Measurements from ENCODE around the gene ECHS1. TPM values are rescaled to one million over a fixed set of nuclear protein-coding genes. Genes with fewer than 3 reads are reported as not detected.

ECHS1 gene
- total and polyA plus RNA-seq, 2 experiments from 2014 or later, result 82.2 to 150 TPM

- no peak for TF ChIP-seq EZH2 (IDR thresholded peaks at IDR 0.05; ENCODE audit: insufficient read depth, poor library complexity, severe bottlenecking)
- no peak for TF ChIP-seq EZH2phosphoT487 (IDR thresholded peaks at IDR 0.05; ENCODE audit: insufficient read depth, low read depth)
- in situ Hi-C loops (cut with MboI), result no loop called here
- no peak overlapping the region for H2AFZ ChIP-seq
- 20 to 26% methylated on average over 24 to 26 of the region's 28 CpGs for WGBS, 2 experiments (ENCODE audit: low coverage in 1 of 2, low lambda C conversion rate in 2 of 2, missing lambda C conversion rate in 2 of 2)
- no peaks in the 10 kb centered on the region for H3K36me3 ChIP-seq (ENCODE audit: low read depth)
- H3K27me3 ChIP-seq (replicated peaks; ENCODE audit: insufficient read depth), result peaks cover 43% of the 10 kb centered on the region
- H3K4me2 ChIP-seq (ENCODE audit: unreplicated experiment), result no peak overlapping the region
- no peaks in the 10 kb centered on the region for H3K9me3 ChIP-seq (ENCODE audit: low read depth)
- no peaks in the 10 kb centered on the region for H4K20me1 ChIP-seq (ENCODE audit: insufficient read depth)
- H3F3A ChIP-seq (ENCODE audit: insufficient read depth), result peaks cover 3% of the 10 kb centered on the region; the same call in 1 of the 2 replicates
- H3K79me2 ChIP-seq (ENCODE audit: insufficient read depth), result no peaks in the 10 kb centered on the region
- no peak overlapping the region for H3K4me3 ChIP-seq
- peaks cover 5% of the 10 kb centered on the region; the same call in 1 of the 2 replicates for H3K4me1 ChIP-seq (ENCODE audit: insufficient read depth)
- no peaks in the 10 kb centered on the region for H3K9me2 ChIP-seq (ENCODE audit: insufficient read depth)
- no peak overlapping the region for H3K27ac ChIP-seq
- no peak overlapping the region for H3K9ac ChIP-seq
- peak; percentile 32 for DNase-seq
Observed at GRCh38 chr10:133326745-133327650, 46.2 kb downstream of the ECHS1 start.

DNA sequence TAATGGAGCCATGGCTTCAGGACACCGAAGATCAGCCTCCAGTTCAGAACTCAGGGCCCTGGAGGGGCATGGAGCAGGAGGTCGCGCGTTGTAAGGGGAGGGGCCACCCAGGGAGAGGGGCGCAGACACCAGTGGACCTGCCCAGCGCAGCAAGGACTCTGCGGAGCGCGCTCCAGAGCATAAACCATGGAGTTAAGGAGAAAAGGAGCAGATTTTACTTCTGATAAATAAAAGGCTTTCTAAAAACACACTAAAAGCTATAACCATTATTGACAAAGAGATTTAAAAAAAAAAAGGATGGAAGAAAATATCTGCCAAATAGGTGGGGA, 47.0 kb downstream of the ECHS1 start:
- Histone ChIP-seq H3K9ac (no peak overlapping the region), H3K9me3 (ENCODE audit: low read depth) (no peaks in the 10 kb centered on the region), H3K36me3 (ENCODE audit: low read depth) (no peaks in the 10 kb centered on the region), H3K27ac (no peak overlapping the region), H3K4me1 (ENCODE audit: insufficient read depth) (peaks cover 5% of the 10 kb centered on the region; the same call in 1 of the 2 replicates), H3K9me2 (ENCODE audit: insufficient read depth) (no peaks in the 10 kb centered on the region), H3K79me2 (ENCODE audit: insufficient read depth) (no peaks in the 10 kb centered on the region), H3K27me3 (replicated peaks; ENCODE audit: insufficient read depth) (peaks cover 35% of the 10 kb centered on the region), H3K4me3 (peak overlapping the region; percentile 51; the same call in 1 of the 2 replicates), H4K20me1 (ENCODE audit: insufficient read depth) (no peaks in the 10 kb centered on the region), H2AFZ (peak overlapping the region; percentile 65; the same call in 1 of the 2 replicates), H3K4me2 (ENCODE audit: unreplicated experiment) (no peak overlapping the region), H3F3A (ENCODE audit: insufficient read depth) (peaks cover 3% of the 10 kb centered on the region; the same call in 1 of the 2 replicates)
- no peak for DNase-seq
- in situ Hi-C loops (cut with MboI), result no loop called here
- TF ChIP-seq EZH2 (IDR thresholded peaks at IDR 0.05; ENCODE audit: insufficient read depth, poor library complexity, severe bottlenecking) (peak; percentile 94), EZH2phosphoT487 (IDR thresholded peaks at IDR 0.05; ENCODE audit: insufficient read depth, low read depth) (peak; percentile 78; the same call in 1 of the 2 replicates)
- 21 to 22% methylated on average over 9 of the region's 9 CpGs for WGBS, 2 experiments (ENCODE audit: low coverage in 1 of 2, low lambda C conversion rate in 2 of 2, missing lambda C conversion rate in 2 of 2)

DNA sequence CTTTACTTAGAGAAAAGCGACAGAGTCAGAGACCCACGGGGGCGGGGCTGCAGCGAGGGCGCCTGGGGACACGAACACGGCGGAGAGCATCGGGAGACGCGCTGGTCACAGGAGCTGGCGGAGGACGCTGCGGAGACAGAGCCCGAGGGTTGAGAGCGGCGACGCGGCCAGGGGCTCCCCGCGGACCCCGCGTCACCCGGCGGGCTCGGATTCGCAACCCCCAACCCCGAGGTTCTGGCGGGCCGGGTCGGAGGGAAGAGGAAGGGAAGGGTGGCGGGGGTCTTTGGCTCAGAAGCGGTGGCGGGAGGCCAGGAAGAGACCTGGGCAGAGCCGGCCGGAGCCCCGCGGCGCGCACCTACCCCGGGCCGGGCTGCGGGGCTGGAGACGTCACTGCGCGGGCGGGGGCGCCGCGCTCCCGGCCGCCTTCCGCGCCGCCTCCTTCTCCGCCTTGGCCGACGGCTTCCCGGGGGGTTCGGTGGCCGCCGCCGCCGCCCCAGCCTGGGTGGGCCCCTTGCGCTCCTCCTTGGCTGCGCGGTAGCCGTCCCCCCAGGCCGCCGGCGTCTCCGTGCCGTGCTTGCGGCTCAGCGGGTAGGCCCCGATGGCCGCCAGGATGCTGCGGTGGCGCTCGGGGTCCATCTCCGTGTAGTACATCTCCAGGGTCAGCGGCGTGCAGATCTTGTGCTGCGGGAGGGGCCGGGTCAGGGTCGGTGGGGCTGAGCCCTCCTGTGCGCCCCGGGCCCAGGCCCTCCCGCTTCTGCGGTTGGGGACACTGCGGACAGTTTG, 47.5 kb downstream of the ECHS1 start:
- H2AFZ ChIP-seq, result peak overlapping the region; percentile 65
- H3K4me1 ChIP-seq (ENCODE audit: insufficient read depth), result peaks cover 5% of the 10 kb centered on the region; the same call in 1 of the 2 replicates
- 0 out of 2 replicates have a peak, but pooled peaks have one; percentile 57 for TF ChIP-seq EZH2phosphoT487 (IDR thresholded peaks at IDR 0.05; ENCODE audit: insufficient read depth, low read depth)
- no peak for TF ChIP-seq EZH2 (IDR thresholded peaks at IDR 0.05; ENCODE audit: insufficient read depth, poor library complexity, severe bottlenecking)
- peak; percentile 45 for DNase-seq
- H3F3A ChIP-seq (ENCODE audit: insufficient read depth), result peaks cover 3% of the 10 kb centered on the region; the same call in 1 of the 2 replicates
- no peak overlapping the region for H3K9ac ChIP-seq
- H3K36me3 ChIP-seq (ENCODE audit: low read depth), result no peaks in the 10 kb centered on the region
- no peaks in the 10 kb centered on the region for H3K9me3 ChIP-seq (ENCODE audit: low read depth)
- no peaks in the 10 kb centered on the region for H3K79me2 ChIP-seq (ENCODE audit: insufficient read depth)
- H3K9me2 ChIP-seq (ENCODE audit: insufficient read depth), result no peaks in the 10 kb centered on the region
- H3K27me3 ChIP-seq (replicated peaks; ENCODE audit: insufficient read depth), result peaks cover 30% of the 10 kb centered on the region
- H3K4me3 ChIP-seq, result peak overlapping the region; percentile 51
- peak overlapping the region; percentile 41 for H3K4me2 ChIP-seq (ENCODE audit: unreplicated experiment)
- in situ Hi-C loops (cut with MboI), result no loop called here
- no peaks in the 10 kb centered on the region for H4K20me1 ChIP-seq (ENCODE audit: insufficient read depth)
- 3 to 7% methylated on average over 28 to 49 of the region's 91 CpGs for WGBS, 2 experiments (ENCODE audit: low coverage in 1 of 2, low lambda C conversion rate in 2 of 2, missing lambda C conversion rate in 2 of 2)
- H3K27ac ChIP-seq, result no peak overlapping the region

DNA sequence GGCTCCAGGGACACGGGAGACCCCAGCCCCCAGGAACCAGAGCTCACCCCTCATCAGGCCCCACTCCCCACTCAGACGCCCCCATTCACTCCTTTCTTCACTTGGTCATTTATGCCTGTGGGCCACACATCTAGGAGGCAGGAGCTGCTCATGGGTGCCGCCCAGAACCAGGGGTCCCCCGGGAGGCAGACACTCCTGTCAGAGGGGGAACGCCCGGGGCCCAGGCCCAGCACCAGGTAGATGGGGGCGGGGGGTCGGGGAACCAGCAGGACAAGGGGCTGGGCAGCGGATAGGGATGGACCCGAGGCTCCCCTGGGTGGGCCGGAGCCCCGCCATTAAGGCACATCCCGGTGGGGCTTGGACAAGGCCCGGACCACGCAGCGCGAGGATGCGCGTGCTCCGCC, 48.3 kb downstream of the ECHS1 start:
- Histone ChIP-seq H3K79me2 (ENCODE audit: insufficient read depth) (no peaks in the 10 kb centered on the region), H3K9me2 (ENCODE audit: insufficient read depth) (no peaks in the 10 kb centered on the region), H3K9ac (no peak overlapping the region), H3K9me3 (ENCODE audit: low read depth) (no peaks in the 10 kb centered on the region), H2AFZ (no peak overlapping the region), H3K4me2 (ENCODE audit: unreplicated experiment) (no peak overlapping the region), H3K27me3 (replicated peaks; ENCODE audit: insufficient read depth) (peaks cover 30% of the 10 kb centered on the region), H3K4me1 (ENCODE audit: insufficient read depth) (peaks cover 5% of the 10 kb centered on the region; the same call in 1 of the 2 replicates), H3K27ac (no peak overlapping the region), H3F3A (ENCODE audit: insufficient read depth) (peaks cover 3% of the 10 kb centered on the region; the same call in 1 of the 2 replicates), H3K4me3 (no peak overlapping the region), H4K20me1 (ENCODE audit: insufficient read depth) (no peaks in the 10 kb centered on the region), H3K36me3 (ENCODE audit: low read depth) (no peaks in the 10 kb centered on the region)
- in situ Hi-C loops (cut with MboI), result no loop called here
- TF ChIP-seq EZH2phosphoT487 (IDR thresholded peaks at IDR 0.05; ENCODE audit: insufficient read depth, low read depth) (no peak), EZH2 (IDR thresholded peaks at IDR 0.05; ENCODE audit: insufficient read depth, poor library complexity, severe bottlenecking) (no peak)
- 21% methylated on average over 4 to 16 of the region's 20 CpGs for WGBS, 2 experiments (ENCODE audit: low coverage in 1 of 2, low lambda C conversion rate in 2 of 2, missing lambda C conversion rate in 2 of 2)
- DNase-seq, result no peak

All from GM23248 (cell line).